HuH-7.5 (cell line): Measurements from ENCODE around the gene NDRG4.

Experiments used
- DNase-seq: peaks from one replicate; pipeline ENCODE4 v3.0.0; 2011; ENCODE audit warnings: low spot score

Gene NDRG4

DNA sequence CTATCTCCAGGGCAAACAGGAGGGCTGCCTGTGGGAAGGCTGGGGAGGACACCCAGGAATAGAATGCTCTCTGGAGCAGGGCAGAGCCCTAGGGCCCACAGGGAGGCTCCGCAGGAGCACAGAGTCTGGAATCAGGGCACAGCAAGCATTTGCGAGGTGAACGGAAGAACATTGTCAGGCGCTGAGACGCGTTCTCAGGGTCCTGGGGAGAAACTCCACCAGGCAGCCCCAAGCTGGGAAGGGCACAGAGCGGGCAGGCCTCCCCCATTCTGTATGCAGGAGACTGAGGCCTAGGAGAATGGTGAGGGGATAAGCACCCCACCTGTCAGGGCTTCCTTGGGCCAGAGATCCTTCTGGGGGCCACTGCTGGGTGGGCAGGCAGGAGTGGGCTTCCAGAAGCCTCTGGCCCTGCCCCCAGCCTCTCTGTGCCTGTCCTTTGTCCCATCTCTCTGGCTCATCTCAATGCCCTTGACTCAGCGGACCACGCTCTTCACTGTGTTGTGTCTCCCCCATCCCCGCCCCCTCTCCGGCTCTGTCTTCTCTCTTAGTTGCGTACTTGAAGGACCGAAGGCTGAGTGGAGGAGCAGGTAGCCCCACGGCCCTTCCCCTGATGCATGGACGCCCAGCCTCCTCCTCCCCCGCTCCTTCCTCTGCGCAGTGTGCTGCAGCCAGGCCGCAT is 10.3 kb downstream of the NDRG4 start:
- no peak for DNase-seq

DNA sequence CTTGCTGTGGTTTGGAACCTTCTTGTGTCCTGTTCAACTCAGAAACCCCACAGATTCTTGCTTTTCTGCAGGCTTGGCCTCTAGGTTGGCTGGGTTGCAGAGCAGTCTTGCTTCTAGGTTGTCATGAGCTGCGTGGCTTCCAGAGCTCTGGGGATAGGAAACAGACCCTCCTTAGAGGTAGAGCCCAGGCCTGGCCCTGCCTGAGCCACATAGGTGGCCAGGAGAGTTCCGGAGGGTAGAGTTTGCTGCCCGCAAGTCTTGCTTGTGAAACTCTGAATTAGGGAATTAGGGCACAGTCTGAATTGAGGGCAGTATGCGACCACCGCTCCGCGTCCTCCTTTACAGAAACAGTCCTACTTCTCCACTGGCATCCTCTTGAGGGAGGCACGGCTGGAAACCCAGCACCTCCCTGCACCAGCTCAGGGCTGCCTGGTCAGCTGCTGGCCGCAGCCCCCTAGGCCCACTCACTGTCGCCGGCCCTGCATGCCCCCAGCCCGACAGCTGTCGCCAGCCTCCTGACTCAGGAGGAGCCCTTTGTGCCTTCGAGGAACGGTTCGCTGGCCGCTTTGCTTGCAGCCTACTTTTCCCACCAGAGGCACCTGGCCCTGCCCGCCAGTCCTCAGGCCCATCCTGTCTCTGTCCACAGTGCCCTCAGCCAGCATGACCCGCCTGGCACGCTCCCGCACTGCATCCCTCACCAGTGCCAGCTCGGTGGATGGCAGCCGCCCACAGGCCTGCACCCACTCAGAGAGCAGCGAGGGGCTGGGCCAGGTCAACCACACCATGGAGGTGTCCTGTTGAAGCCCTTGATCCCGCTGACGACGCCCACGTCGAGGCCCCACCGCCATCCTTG is 11.1 kb downstream of the NDRG4 start:
- DNase-seq, result no peak

DNA sequence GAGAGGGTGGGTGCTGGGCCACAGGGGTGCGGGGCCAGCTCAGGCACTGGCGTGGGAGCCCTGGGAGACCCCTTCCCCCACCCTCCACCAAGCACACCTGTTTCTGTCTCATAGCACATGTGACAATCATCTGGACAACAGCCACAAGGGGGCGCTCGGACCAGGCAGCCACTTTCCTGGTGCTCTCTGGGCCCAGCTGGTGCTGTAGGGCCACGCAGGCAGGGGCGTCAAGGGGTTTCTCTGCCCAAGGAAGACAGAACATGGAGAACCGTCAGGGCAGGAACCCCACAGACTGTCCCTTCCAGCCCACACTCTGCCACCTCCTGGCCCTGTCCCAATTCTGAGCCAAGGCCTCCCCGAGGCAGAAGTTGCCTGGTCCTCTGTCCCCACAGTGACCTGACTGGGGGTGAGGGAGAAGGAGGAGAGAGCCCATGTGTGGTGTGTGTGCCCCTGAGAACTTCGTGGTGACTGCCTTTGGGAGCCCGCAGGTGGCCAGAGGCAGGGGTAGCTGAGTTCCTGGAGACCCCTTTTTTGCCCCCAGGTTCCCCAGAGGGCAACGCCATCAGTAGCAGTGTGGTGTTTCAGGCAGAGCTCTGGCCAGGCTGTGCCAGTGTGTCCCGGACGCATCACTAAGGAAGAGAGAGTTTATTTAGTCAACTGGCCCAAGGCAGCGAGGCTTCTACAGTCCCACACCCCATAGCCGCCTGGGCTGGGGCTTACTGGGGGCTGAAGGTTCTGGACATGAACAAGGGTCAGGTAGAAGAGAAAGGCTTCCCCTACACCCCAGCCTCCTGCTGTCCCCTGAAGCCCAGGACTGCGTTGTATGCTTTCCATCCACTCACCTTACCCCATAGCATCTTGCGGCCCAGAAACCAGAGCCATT is 12.2 kb downstream of the NDRG4 start:
- peak; percentile 57 for DNase-seq

DNA sequence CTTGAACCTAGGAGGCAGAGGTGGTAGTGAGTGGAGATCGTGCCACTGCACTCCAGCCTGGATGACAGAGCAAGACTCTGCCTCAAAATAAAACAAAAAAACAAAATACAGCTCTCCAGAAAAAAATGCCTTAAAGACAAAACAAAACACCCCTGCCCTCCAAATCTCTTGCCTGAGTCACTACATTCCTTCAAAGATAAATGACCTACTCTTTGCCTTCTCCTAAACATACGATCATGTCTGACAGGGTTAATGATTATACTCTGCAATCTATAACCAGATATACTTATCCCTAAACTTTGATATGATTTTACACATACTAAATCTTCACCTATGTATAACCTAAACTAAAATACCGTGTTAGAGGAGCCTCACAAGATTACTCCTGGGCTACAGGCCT is 13.9 kb downstream of the NDRG4 start:
- no peak for DNase-seq

DNA sequence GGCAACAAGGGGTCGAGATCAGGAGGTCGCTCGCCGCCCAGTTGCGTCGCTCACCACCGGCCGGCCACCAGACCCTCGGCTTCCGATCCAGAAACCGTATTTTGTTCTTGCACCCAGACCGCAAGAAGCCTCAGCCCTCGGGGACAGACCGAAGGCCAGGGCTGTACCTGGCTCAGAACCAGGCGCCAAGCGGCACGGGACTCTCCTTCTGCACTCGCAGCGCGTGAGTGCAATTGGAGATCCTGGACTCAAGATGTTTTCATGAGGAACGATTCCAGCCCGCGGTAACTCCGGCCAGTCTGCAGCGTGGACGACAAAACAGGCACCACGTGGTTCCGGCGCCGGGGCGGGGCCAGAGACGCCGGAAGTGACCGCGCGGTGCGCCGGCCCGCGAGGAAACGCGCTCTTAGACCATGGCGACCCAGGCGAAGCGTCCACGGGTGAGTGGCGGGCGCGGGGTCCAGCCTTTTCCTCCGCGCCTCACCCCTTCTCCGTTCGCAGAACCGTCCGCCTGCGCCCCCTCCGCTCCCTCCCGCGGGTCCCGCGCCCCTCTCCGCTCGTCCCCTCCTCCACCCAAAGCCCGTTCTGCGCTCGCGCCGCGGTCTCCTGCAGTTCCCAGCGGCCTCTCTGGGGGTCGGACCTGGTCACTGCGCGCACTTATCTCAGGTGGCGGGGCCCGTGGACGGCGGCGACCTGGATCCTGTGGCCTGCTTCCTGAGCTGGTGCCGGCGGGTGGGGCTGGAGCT is 15.4 kb downstream of the NDRG4 start, which contains the start of gene SETD6:
TSS of gene SETD6 (plus strand) at position 393 of the 746 bp plus-strand sequence. CDS start at position 414, 21 bp downstream.
- DNase-seq, result peak; percentile 79

DNA sequence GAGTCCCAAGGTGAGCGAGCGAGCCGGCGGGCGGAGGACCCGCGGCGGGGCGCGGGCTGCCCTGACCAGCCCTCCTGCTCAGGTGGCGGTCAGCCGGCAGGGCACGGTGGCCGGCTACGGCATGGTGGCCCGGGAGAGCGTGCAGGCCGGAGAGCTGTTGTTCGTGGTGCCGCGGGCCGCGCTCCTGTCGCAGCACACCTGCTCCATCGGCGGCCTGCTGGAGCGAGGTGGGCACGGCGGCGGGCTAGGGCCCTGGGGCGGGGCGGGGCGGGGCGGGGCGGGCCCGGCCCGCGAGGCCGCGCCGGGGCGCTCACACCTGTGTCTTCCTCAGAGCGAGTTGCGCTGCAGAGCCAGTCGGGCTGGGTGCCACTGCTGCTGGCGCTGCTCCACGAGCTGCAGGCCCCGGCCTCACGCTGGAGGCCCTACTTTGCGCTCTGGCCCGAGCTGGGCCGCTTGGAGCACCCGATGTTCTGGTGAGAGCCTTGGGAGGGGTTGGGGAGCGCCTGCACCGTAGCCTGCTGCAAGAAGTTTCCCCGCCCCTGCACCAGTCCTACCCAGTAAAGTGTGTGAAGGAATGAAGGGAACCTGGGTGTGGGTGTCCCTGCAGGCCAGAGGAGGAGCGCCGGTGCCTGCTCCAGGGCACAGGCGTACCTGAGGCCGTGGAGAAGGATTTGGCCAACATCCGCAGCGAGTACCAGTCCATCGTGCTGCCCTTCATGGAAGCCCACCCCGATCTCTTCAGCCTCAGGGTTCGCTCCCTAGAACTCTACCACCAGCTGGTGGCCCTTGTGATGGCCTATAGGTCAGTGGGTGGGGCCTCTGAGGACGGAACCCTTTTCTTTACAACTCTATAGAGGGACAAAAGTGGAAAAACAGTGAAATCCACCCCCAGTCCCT is 16.2 kb downstream of the NDRG4 start:
- DNase-seq, result no peak

DNA sequence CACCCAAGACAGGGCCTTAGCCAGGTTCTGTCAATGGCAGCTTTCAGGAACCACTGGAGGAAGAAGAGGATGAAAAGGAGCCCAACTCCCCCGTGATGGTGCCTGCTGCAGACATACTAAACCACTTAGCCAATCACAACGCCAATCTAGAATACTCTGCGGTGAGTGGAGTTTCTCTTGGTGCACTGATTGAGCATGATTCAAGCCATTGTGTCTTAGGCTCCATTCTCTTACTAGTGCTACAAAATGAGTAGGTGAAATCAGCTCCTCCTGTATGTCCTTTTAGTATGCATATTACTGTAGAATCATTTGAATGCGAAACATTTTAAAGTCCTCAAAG is 16.8 kb downstream of the NDRG4 start:
- no peak for DNase-seq

DNA sequence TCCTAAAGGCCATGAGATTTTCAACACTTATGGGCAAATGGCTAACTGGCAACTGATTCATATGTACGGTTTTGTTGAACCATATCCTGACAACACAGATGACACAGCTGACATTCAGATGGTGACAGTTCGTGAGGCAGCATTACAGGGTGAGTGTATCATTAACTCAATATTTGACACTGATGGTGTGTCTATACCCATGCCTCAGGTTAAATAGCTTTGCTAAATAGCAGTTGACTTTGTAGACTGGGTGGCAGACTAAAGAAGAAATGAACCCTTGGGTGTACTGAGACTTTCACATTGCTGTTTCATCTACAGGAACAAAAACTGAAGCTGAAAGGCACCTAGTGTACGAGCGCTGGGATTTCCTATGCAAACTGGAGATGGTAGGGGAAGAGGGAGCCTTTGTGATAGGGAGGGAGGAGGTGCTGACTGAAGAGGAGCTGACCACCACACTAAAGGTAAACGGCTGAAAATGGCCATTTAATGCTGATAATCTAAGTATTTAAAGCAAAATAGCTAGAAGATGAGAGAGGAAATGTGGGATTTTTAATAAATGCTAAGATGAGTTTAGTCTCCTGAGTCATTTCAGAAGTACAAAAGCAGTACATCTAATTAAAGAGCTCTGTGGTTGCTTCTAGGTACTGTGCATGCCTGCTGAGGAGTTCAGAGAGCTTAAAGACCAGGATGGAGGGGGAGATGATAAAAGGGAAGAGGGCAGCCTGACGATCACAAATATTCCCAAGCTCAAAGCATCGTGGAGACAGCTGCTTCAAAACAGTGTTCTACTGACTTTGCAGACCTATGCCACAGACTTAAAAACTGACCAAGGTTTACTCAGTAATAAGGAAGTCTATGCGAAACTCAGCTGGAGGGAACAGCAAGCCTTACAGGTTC is 18.4 kb downstream of the NDRG4 start:
- no peak for DNase-seq

DNA sequence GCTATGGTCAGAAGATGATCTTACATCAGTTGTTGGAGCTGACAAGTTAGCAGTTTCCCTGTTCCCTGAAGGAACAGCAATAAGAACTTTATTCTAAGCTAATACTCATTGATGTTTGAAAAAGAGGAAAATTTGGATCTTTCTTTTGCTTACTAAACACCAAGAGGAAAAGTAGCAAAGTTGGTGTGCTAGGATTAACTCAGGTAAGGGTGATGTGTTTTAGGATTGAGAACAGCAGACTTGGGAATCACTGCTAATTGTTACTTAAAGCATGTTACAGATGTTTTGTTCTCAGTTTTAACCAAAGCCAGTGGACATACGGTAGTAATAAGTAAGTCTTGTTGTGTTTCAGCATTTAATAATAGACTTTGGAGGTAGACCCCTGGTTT is 19.0 kb downstream of the NDRG4 start:
- DNase-seq, result no peak

DNA sequence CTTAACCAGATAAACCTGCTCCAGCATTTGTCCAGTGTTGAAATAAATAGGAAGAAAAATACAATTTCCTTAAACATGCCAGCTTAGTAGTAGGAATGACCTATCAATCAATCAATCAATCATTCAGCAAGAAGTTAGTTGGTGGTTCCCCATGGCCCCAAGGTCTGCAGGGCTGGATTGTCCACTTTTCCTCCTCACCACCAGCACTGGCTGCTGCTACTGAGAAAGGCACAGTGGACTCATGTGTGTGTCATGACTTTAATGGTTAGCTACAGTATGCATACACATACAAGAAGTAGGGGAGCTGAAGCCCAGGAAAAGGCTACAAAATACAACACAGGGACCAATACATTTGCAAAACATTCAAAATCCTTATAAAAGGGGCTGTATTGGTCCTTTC is 19.8 kb downstream of the NDRG4 start:
- no peak for DNase-seq

DNA sequence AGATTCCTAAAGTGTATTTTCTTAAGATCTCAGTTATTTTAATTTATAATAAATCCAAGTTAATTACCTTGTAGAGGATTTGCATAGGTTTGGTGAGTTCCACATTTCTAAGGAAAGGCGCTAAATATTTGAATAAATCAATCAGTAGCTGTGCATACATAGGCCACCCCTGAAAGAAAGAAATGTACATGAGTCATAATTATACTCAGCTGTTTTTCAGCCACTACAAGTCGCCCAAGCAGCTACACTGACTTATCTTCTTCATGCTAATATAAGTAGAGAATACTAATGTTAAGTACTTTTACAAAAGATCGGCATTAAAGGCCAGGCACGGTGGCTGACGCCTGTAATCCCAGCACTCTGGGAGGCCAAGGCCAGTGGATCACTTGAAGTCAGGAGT is 30.2 kb downstream of the NDRG4 start:
- DNase-seq, result no peak

DNA sequence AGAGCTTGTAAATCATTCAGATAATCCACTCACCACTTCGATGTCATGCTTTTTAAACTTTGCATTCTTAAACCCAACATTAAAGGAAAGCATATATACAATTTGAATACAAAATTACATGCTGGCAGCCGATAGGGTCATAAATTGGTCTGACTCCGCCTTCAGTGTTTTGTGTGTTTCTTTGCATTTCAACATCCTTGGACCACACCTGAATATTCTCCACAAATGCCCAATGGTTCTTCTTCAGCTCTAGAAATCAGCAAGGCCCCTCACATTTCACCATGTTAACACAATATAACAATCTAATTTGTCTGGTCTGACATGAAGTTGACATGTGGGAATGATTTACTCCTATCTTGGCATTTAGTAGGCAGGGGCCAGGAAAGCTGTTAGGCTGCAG is 32.5 kb downstream of the NDRG4 start:
- DNase-seq, result no peak

DNA sequence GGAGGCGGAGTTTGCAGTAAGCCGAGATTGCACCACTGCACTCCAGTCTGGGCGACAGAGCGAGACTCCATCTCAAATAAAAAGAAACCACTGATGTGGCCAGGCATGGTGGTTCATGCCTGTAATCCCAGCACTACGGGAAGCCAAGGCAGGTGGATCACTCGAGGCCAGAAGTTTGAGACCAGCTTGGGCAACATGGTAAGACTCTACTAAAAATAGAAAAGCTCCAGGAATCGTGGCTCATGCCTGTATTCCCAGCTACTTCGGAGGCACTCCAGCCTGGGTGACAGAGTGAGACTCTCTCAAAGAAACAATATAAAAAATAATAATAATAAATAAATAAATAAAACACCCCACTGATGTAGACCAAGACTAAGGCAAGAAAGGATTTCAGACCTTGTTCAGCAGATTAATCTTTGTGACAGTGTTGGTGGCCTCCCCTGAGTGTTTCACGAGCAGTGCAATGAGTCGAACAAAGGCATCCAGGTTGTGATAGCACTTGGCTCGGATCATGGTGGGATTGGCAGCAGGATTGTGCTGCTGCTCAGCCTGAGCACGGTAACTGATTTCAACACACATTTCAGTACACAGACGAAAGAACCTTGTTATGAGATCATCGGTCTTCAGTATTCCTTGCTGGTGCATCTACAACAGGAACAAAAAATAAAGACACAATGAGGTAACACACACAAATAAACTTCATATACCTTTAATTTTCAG is 34.0 kb downstream of the NDRG4 start:
- DNase-seq, result no peak

DNA sequence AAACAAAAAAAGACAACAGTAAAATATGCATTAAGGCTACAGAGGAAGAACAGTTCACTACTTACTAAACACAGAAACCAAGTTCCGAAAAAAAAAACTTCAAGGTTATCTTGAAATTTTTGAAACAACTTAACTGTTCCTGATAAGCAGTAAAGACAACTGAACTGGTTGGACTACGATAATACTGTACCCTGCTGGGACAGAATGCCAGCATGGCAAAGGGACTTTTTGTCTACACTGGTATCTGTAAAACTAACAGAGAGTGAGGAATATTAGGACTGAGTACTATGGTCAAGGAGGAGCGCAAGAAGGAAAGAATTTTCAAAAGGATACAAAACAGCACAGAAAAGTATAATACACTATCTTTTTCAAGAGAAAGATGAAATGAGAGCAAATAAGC is 35.2 kb downstream of the NDRG4 start:
- no peak for DNase-seq

DNA sequence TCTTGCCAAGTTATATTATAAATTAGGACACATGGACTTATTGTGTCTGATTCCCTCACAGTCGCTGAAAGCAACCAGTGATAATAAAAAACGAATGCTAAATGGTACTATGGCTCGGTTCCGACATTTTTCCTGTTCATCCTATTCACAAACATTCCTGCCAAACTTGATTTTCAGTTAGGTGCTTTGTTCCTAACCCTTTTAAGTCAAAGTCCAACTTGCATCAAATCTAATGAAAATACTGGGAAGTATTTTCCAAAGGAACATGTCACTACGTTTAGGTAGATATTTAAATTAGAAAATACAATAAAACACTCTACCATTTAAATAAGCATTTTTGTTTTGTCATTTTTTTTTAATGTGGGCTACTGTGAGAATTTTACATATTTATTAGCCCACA is 36.3 kb downstream of the NDRG4 start:
- no peak for DNase-seq

DNA sequence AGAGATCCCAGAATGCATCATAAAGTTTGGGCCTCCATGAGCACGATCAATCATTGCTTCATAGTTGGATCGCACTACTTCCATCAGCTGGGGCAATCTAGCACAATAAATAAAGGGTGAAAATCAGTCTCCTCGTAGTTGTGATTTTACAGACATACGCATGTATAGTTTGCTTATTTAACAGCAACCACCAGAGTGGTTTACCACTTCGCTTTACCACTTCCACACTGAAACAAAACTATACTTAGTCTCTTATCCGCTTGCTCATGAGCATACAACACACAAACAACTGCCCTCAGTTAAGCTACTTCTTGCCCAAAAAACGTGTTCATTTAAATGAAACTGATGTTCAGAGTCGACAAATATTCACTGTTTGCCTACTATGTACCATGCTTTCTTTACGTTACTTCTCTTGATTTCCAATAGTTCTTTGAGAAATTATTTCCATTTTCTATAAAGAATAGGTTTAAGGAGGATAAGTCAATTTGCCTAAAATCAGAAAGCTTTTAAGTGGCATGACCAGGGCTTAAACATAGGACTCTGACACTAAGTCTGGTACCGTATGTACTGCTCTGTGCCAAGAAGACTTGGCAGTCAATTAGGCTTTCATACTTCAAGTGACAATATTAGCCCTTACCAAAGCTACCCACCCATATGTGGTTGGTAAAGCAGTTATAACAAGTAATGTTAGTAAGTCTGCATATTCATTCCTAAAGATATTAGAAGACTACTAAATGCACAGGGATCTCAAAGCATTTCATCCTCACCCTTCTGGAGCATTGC is 37.4 kb downstream of the NDRG4 start:
- no peak for DNase-seq

DNA sequence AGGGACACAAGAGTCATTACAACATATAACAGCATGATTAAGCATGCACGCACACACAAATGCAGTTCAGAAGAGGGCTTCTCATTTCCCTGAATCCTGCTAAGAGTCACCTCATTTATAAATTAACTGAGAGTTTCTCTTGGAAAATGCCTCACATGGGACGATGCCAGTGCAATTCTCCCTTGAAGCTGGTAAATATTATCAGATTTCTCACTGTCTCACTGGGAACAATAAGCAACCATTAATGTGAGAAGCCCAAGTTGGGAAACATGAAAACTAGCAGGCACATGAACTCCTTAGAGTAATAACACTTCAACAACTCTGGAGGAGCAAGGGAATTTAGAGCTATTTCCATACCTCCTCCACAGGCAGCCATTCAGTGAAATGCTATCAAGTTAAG is 41.8 kb downstream of the NDRG4 start:
- DNase-seq, result no peak

DNA sequence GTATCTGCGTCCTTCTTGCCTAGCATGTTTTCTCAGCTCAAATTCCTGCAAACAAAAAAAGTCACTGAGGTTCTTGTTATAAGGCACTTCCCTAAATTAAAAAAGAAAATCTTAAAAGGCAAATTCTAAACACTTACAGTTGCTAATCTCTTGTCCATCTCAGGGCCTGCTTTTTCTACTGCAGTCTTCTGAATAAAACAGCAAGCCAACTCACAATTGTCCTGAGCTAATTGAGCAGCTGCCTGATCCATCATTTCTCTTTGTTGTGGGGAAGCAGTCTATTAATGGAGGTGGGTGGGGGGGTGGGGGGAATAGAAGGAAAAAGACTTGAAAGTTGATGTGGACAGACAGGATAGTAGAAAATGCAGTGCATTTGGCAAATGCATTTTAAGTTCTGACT is 42.3 kb downstream of the NDRG4 start:
- DNase-seq, result no peak
